MCF 10A (cell line): Measurements from ENCODE around the gene CLCNKB. TPM values are rescaled to one million over a fixed set of nuclear protein-coding genes. Genes with fewer than 3 reads are reported as not detected.

ENCODE experiments used
- Bru-seq: library from RNA; stranded (reverse); fragments of 400-500 nt; gene quantifications from one replicate; lab custom pipeline; 2021; lab: Mats Ljungman, UMichigan
- BruChase-seq, 2 experiments: library from RNA; stranded (reverse); fragments of 400-500 nt; gene quantifications; one replicate each; lab custom pipeline; 2021; lab: Mats Ljungman, UMichigan
- BruUV-seq: library from RNA; stranded (reverse); fragments of 400-500 nt; replicated peaks from 2 replicates; lab custom pipeline; 2021; lab: Mats Ljungman, UMichigan
- CTCF ChIA-PET: fragments of 300-600 bp; sonication (Branson Sonifier 250); formaldehyde crosslinking; extraction: SDS; loops from one replicate; lab custom pipeline; 2021; ENCODE audit warnings: antibody characterized with exemption, inconsistent platforms; lab: Yijun Ruan, JAX
- POLR2A ChIA-PET: fragments of 300-600, 350-650 bp; sonication (Branson Sonifier 250); formaldehyde crosslinking; extraction: SDS; loops from one replicate; lab custom pipeline; 2020; ENCODE audit warnings: antibody characterized with exemption, inconsistent platforms; lab: Yijun Ruan, JAX
- DNase-seq: peaks from one replicate; pipeline ENCODE4 v3.0.0-alpha.2; 2018; ENCODE audit not compliant: unreplicated experiment
- H3K27ac Mint-ChIP-seq: one replicate; pipeline ENCODE4 v1.8.0; 2022; ENCODE audit warnings: mild to moderate bottlenecking, low read depth, mixed read lengths; ENCODE audit not compliant: unreplicated experiment
- H3K27me3 Mint-ChIP-seq: one replicate; pipeline ENCODE4 v1.8.0; 2022; ENCODE audit warnings: mixed read lengths; ENCODE audit not compliant: insufficient read depth, unreplicated experiment
- H3K36me3 Mint-ChIP-seq: one replicate; pipeline ENCODE4 v1.8.0; 2022; ENCODE audit warnings: mild to moderate bottlenecking, moderate library complexity, mixed read lengths; ENCODE audit not compliant: insufficient read depth, unreplicated experiment
- H3K4me1 Mint-ChIP-seq: one replicate; pipeline ENCODE4 v1.8.0; 2022; ENCODE audit warnings: mixed read lengths; ENCODE audit not compliant: insufficient read depth, unreplicated experiment
- H3K4me3 Mint-ChIP-seq: one replicate; pipeline ENCODE4 v1.8.0; 2022; ENCODE audit warnings: mild to moderate bottlenecking, moderate library complexity, mixed read lengths; ENCODE audit not compliant: unreplicated experiment
- H3K9me3 Mint-ChIP-seq: one replicate; pipeline ENCODE4 v1.8.0; 2022; ENCODE audit warnings: mixed read lengths; ENCODE audit not compliant: unreplicated experiment
- CTCF ChIP-seq: fragments of 200-600 bp; IDR thresholded peaks from one replicate; pipeline ENCODE4 v1.8.0; 2022; ENCODE audit warnings: antibody characterized with exemption, mild to moderate bottlenecking; ENCODE audit not compliant: unreplicated experiment
- intact Hi-C: fragments of 100-400 bp; cut with micrococcal nuclease; formaldehyde crosslinking; loops from 2 replicates; pipeline ENCODE4 v1.14.1; 2022
- long read RNA-seq: library from polyadenylated mRNA; stranded (forward); transcript quantifications from one replicate; pipeline ENCODE4 v2.0.0, GENCODE V29; 2022
- total RNA-seq: library from RNA; stranded (reverse); gene quantifications from 2 replicates; pipeline ENCODE4 v1.2.3, GENCODE V29; 2022

The CLCNKB gene
- total RNA-seq (not detected in 2 replicates), Bru-seq, nascent RNA (not detected), BruChase-seq, experiment 1, labeled RNA remaining after a 6-hour chase (not detected), BruChase-seq, experiment 2, labeled RNA remaining after a 2-hour chase (not detected)
- long read RNA-seq = 0 reads

GRCh38 chr1:16043521-16043920, at the start of gene CLCNKB:
Gene CLCNKB, plus strand, starts transcription at chr1:16043782. Its CDS starts 711 bp downstream, at chr1:16044493.
- peaks cover 14% of the 10 kb centered on the region for H3K27me3 Mint-ChIP-seq
- H3K9me3 Mint-ChIP-seq = no peaks in the 10 kb centered on the region
- no peak for DNase-seq
- intact Hi-C loops = no loop called here
- ChIA-PET POLR2A (no interaction called here), CTCF (interaction anchor here (0.6 kb wide), 2 partner anchors 13 to 32 kb away, joined by 3 read pairs; no protein-coding TSS in a partner anchor)
- no peak within 1 kb of the TSS for H3K4me3 Mint-ChIP-seq
- no TSS peak for BruUV-seq
- no peaks in the 10 kb centered on the region for H3K36me3 Mint-ChIP-seq
- no peaks in the 10 kb centered on the region for H3K4me1 Mint-ChIP-seq
- no peak within 1 kb of the TSS for H3K27ac Mint-ChIP-seq
- no peak for TF ChIP-seq CTCF

GRCh38 chr1:15994081-15994480, 49.5 kb upstream of the CLCNKB start:
- Mint-ChIP-seq H3K9me3 (no peaks in the 10 kb centered on the region), H3K4me1 (no peaks in the 10 kb centered on the region), H3K36me3 (no peaks in the 10 kb centered on the region), H3K27me3 (no peaks in the 10 kb centered on the region), H3K27ac (no peak overlapping the region), H3K4me3 (no peak overlapping the region)
- ChIA-PET POLR2A (interaction anchor here (1.0 kb wide), 1 partner anchor 45 kb away, joined by 4 read pairs; no protein-coding TSS in a partner anchor), CTCF (interaction anchor here (0.5 to 3.1 kb wide), 14 partner anchors 8 to 203 kb away, joined by 3 to 17 read pairs (median 5); partner anchors contain the start of gene SRARP)
- BruUV-seq = no TSS peak
- TF ChIP-seq CTCF = no peak
- intact Hi-C loops = loop anchor here (1.0 to 5.0 kb wide), 3 partner anchors 47 to 201 kb away; no protein-coding TSS in a partner anchor
- no peak for DNase-seq

- POLR2A ChIA-PET = interaction anchor here (1.0 to 1.7 kb wide), 2 partner anchors 46 to 179 kb away, joined by 4 to 5 read pairs; no protein-coding TSS in a partner anchor
- intact Hi-C loops = loop anchor here (1.0 to 5.0 kb wide), 3 partner anchors 47 to 202 kb away; no protein-coding TSS in a partner anchor
- no peaks in the 10 kb centered on the region for H3K4me1 Mint-ChIP-seq
These were observed 48.8 kb upstream of the CLCNKB start for GRCh38 chr1:15994590-15995351.

More at GRCh38 chr1:15994590-15995351, 48.8 kb upstream of the CLCNKB start:
- Mint-ChIP-seq H3K36me3 (no peaks in the 10 kb centered on the region), H3K4me3 (no peak overlapping the region), H3K9me3 (no peaks in the 10 kb centered on the region), H3K27ac (no peak overlapping the region), H3K27me3 (no peaks in the 10 kb centered on the region)
- BruUV-seq = no TSS peak
- CTCF ChIA-PET = interaction anchor here (0.5 to 3.1 kb wide), 15 partner anchors 9 to 203 kb away, joined by 3 to 17 read pairs (median 5); partner anchors contain the start of gene SRARP
- TF ChIP-seq CTCF = peak; percentile 81
- peak; percentile 77 for DNase-seq
